HFF-Myc (cell line): ENCODE results near the gene GRK6.
A peak's percentile ranks its signal among the peaks of the same experiment; 100 is the strongest.

ENCODE experiments used
- DNase-seq: peaks from one replicate; pipeline ENCODE4 v3.0.0-alpha.2; 2011; ENCODE audit warnings: low read depth; ENCODE audit errors: extremely low read depth
- H3K4me3 ChIP-seq: replicated peaks from 2 replicates; pipeline ENCODE4 v1.5.1; 2011; ENCODE audit warnings: low read depth, mild to moderate bottlenecking, control low read depth, low read length
- CTCF ChIP-seq: IDR thresholded peaks from 2 replicates; pipeline ENCODE4 v1.5.1; 2012; ENCODE audit warnings: mild to moderate bottlenecking, low read depth, low read length, control low read depth; ENCODE audit errors: missing control alignments

GRK6 gene

GRCh38 chr5:177384134-177384533 is 42.3 kb upstream of the GRK6 start, which contains the start of gene SLC34A1:
Gene SLC34A1, plus strand, starts transcription at chr5:177384434. Its CDS starts 1,308 bp downstream, at chr5:177385742.
- TF ChIP-seq CTCF, result no peak
- DNase-seq, result no peak
- no peak within 1 kb of the TSS for H3K4me3 ChIP-seq

DNA sequence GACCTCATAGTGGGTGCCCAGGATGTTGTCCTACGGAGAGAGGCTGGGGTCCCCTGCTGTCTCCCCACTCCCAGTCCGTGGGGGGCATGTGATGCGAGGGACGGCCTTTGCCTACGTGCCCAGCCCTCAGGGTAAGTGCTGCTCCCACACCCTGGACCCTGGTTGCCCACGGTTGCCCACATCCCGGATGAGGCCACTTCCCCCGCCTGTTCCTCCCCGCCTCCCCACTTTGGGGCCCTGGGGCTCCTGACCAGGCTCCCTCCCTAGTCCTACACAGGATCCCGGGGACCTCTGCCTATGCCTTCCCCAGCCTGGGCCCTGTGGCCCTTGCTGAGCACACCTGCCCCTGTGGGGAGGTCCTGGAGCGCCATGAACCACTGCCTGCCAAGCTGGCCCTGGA is 40.8 kb upstream of the GRK6 start:
- TF ChIP-seq CTCF, result no peak
- no peak for DNase-seq

GRCh38 chr5:177386542-177386941 is 39.9 kb upstream of the GRK6 start:
- H3K4me3 ChIP-seq, result no peak overlapping the region
- TF ChIP-seq CTCF, result no peak
- DNase-seq, result no peak

More for the DNA sequence above, 40.8 kb upstream of the GRK6 start:
- no peak overlapping the region for H3K4me3 ChIP-seq

DNA sequence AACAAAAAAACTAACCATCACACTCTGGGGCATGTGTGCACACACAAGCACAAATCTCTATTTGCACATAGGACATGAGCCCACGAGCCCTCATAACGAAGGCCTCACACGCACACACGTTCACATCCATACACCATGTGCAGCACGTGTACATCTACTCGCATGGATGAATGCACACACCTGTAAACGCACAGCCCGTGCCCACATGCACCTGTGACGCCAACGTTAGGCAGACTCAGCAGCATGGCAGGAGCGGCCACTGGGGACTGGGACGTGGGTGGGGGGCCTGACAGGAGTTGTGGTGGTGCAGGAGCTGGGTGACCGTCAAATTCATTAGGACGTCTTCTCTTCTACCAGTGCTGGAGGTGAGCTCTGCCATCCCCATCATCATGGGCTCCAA is 39.1 kb upstream of the GRK6 start:
- H3K4me3 ChIP-seq, result no peak overlapping the region
- no peak for DNase-seq
- TF ChIP-seq CTCF, result no peak

- no peak for DNase-seq
- TF ChIP-seq CTCF, result no peak
- H3K4me3 ChIP-seq, result no peak overlapping the region
These were observed 37.9 kb upstream of the GRK6 start for GRCh38 chr5:177388521-177389052.

DNA sequence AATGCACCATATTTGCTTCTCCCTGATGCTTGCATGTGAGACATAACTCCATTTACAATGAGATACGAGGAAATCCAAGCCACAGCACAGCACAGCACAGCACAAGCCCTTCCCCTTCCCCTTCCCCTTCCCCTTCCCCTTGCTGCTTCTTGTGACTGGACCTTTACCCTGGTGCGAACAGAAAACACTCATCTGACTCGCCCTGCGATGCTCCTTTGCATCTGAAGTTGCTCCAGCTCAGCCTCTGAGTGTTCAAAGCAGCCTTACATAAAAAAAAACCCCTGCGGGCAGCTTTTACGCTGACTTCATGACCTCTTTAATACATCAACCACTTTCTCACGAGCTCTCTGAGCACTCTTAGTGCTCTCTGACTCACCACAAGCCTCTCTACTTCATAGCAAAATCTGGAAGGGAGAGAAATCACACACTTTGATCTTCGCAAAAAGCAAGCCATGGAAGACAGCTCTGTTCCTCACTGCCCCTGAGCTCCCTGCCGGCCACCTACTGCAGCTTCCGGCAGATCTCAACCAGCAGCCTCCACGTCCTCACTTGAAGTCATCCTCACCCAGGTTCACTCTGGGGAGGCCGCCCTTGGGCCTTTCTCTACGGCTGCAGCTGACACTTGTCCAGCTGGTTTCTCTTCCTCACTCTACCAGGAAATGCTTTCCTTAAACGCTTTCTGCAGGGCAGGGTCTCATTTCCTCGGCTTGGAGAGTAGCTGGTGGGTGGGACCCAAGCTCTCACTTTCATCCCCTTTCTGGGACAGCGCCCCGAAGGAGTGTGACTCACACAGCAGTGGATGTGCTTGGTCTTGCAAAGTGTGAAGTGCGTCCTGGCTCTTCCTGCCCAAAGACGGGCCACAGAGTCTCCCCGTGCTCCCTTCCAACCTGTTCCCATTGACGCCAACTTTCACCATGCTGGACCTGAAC is 37.0 kb upstream of the GRK6 start:
- H3K4me3 ChIP-seq, result 0 out of 2 replicates have a peak overlapping the region, but pooled peaks have one; percentile 2
- no peak for TF ChIP-seq CTCF
- DNase-seq, result peak; percentile 81
